HTR-8/SVneo (cell line): ENCODE data around the gene PTPRD.

Experiments used
- DNase-seq: peaks from one replicate; pipeline ENCODE4 v3.0.0; 2011; ENCODE audit warnings: low spot score, mixed read lengths; ENCODE audit not compliant: insufficient read length
- FAIRE-seq: peaks from 2 replicates; lab custom pipeline; 2011; peaks lifted over from hg19 to GRCh38; lab: Jason Lieb, UNC

The PTPRD gene

GRCh38 chr9:9799287-9799686 is 813.5 kb downstream of the PTPRD start:
- FAIRE-seq = no peak
- no peak for DNase-seq

- DNase-seq = no peak
- no peak for FAIRE-seq
Observed at GRCh38 chr9:9792144-9792857, 820.5 kb downstream of the PTPRD start.

- DNase-seq = no peak
- FAIRE-seq = no peak
Observed at GRCh38 chr9:9791611-9792010, 821.2 kb downstream of the PTPRD start.

- DNase-seq (no peak), FAIRE-seq (no peak)
Observed at GRCh38 chr9:9790216-9790872, 822.5 kb downstream of the PTPRD start.

- FAIRE-seq = no peak
- DNase-seq = no peak
Observed at GRCh38 chr9:9783711-9784110, 829.1 kb downstream of the PTPRD start.

- FAIRE-seq = no peak
- DNase-seq = no peak
Observed at GRCh38 chr9:9783211-9783610, 829.6 kb downstream of the PTPRD start.

- FAIRE-seq (no peak), DNase-seq (no peak)
Observed at GRCh38 chr9:9778293-9778692, 834.5 kb downstream of the PTPRD start.

GRCh38 chr9:9774471-9774870 is 838.3 kb downstream of the PTPRD start:
- FAIRE-seq = no peak
- no peak for DNase-seq

GRCh38 chr9:9771314-9771713 is 841.5 kb downstream of the PTPRD start:
- no peak for FAIRE-seq
- no peak for DNase-seq

GRCh38 chr9:9764821-9765220 is 848.0 kb downstream of the PTPRD start:
- no peak for DNase-seq
- FAIRE-seq = no peak

- no peak for FAIRE-seq
- DNase-seq = no peak
Observed at GRCh38 chr9:9754186-9754585, 858.6 kb downstream of the PTPRD start.

- FAIRE-seq (no peak), DNase-seq (no peak)
Observed at GRCh38 chr9:9753266-9753665, 859.5 kb downstream of the PTPRD start.

- DNase-seq (no peak), FAIRE-seq (no peak)
Observed at GRCh38 chr9:9752722-9753121, 860.1 kb downstream of the PTPRD start.

- DNase-seq = no peak
- no peak for FAIRE-seq
Observed at GRCh38 chr9:9751996-9752395, 860.8 kb downstream of the PTPRD start.

- DNase-seq = no peak
- FAIRE-seq = no peak
Observed at GRCh38 chr9:9750719-9751118, 862.1 kb downstream of the PTPRD start.

- FAIRE-seq (no peak), DNase-seq (no peak)
Observed at GRCh38 chr9:9749591-9749990, 863.2 kb downstream of the PTPRD start.

- FAIRE-seq = no peak
Observed at GRCh38 chr9:9747787-9748186, 865.0 kb downstream of the PTPRD start.

GRCh38 chr9:9746826-9747225 is 866.0 kb downstream of the PTPRD start:
- no peak for DNase-seq
- no peak for FAIRE-seq

More at GRCh38 chr9:9747787-9748186, 865.0 kb downstream of the PTPRD start:
- DNase-seq = no peak

GRCh38 chr9:9743822-9744221 is 869.0 kb downstream of the PTPRD start:
- DNase-seq (no peak), FAIRE-seq (no peak)

GRCh38 chr9:9730174-9730573 is 882.6 kb downstream of the PTPRD start:
- no peak for DNase-seq
- FAIRE-seq = no peak

- FAIRE-seq (no peak), DNase-seq (no peak)
Observed at GRCh38 chr9:9729082-9729481, 883.7 kb downstream of the PTPRD start.
